A549 (cell line): ENCODE data around the gene DEFB123. TPM values are rescaled to one million over a fixed set of nuclear protein-coding genes. Genes with fewer than 3 reads are reported as not detected.
"Not testable (repeated sequence)": the region's sequence is repeated elsewhere in the genome, so short reads cannot be mapped to it uniquely, and the experiment has no call there.

Experiments
- ATAC-seq, 2 experiments: fragments of 200-7000 bp in 1 of 2; fragments of >200 bp in 1 of 2; cut with Nextera tagmentation in 1 of 2; cut with Tn5 transposase in 1 of 2; 3 replicates each; pipeline versions ENCODE4 v1.8.0 to v1.9.1; 2018 to 2020; ENCODE audit warnings: mild to moderate bottlenecking in 1 of 2, moderate library complexity in 1 of 2
- CTCF ChIA-PET: fragments of 300-600 bp; sonication (Branson Sonifier 250); formaldehyde crosslinking; extraction: SDS; loops from one replicate; lab custom pipeline; 2021; ENCODE audit warnings: antibody characterized with exemption, inconsistent platforms; lab: Yijun Ruan, JAX
- POLR2A ChIA-PET: fragments of 350-600 bp; formaldehyde crosslinking; extraction: SDS; loops from one replicate; lab custom pipeline; 2021; ENCODE audit warnings: antibody characterized with exemption, inconsistent platforms; lab: Yijun Ruan, JAX
- DNase-seq, 2 experiments: peaks; one replicate each; pipeline versions ENCODE4 v3.0.0 to v3.0.0-alpha.2; 2011 to 2016; ENCODE audit warnings: low read depth in 1 of 2, low spot score in 1 of 2
- FAIRE-seq: peaks from 2 replicates; lab custom pipeline; 2011; peaks lifted over from hg19 to GRCh38; lab: Jason Lieb, UNC
- H3K27ac ChIP-seq, 2 experiments: fragments of >200 bp; sonication (Bioruptor Twin); formaldehyde crosslinking; 3 replicates each; pipeline ENCODE4 v1.5.1; 2016 to 2017
- H3K4me1 ChIP-seq: fragments of >200 bp; sonication (Bioruptor Twin); formaldehyde crosslinking; 3 replicates; pipeline ENCODE4 v1.6.1; 2016
- H3K4me2 ChIP-seq: fragments of >200 bp; sonication (Bioruptor Twin); formaldehyde crosslinking; 3 replicates; pipeline ENCODE4 v1.6.1; 2016
- H3K4me3 ChIP-seq: fragments of >200 bp; sonication (Bioruptor Twin); formaldehyde crosslinking; 3 replicates; pipeline ENCODE4 v1.5.1; 2016
- H3K9me3 ChIP-seq: fragments of >200 bp; sonication (Bioruptor Twin); formaldehyde crosslinking; 3 replicates; pipeline ENCODE4 v1.6.1; 2016
- CBX2 ChIP-seq: fragments of 200-600 bp; sonication (generic); IDR thresholded peaks from 2 replicates; pipeline ENCODE4 v1.6.1; 2016; ENCODE audit warnings: low read depth, mild to moderate bottlenecking, borderline replicate concordance
- CBX8 ChIP-seq: fragments of 200-600 bp; sonication (generic); IDR thresholded peaks from 2 replicates; pipeline ENCODE4 v1.6.1; 2016
- CEBPB ChIP-seq, 2 experiments: fragments of >200 bp in 1 of 2; sonication (Bioruptor Twin) in 1 of 2; formaldehyde crosslinking in 1 of 2; IDR thresholded peaks; 2 replicates each; pipeline ENCODE4 v1.6.1; 2012 to 2016
- CHD4 ChIP-seq: fragments of 200-600 bp; sonication (generic); IDR thresholded peaks from 2 replicates; pipeline ENCODE4 v1.6.1; 2016; ENCODE audit warnings: antibody characterized with exemption, mild to moderate bottlenecking, borderline replicate concordance
- EHMT2 ChIP-seq: fragments of 200-600 bp; sonication (generic); IDR thresholded peaks from 2 replicates; pipeline ENCODE4 v1.6.1; 2016; ENCODE audit warnings: antibody characterized with exemption, low read depth, mild to moderate bottlenecking, moderate library complexity
- FOSB ChIP-seq: fragments of 250-450 bp; sonication (Bioruptor Pico); IDR thresholded peaks from 2 replicates; pipeline ENCODE4 v1.5.0; 2020; ENCODE audit warnings: mild to moderate bottlenecking, moderate library complexity
- FOXS1 ChIP-seq: fragments of 250-450 bp; sonication (Bioruptor Pico); IDR thresholded peaks from 2 replicates; pipeline ENCODE4 v1.5.0; 2020; ENCODE audit warnings: mild to moderate bottlenecking, moderate library complexity
- HMGXB4 ChIP-seq: fragments of 250-450 bp; sonication (Bioruptor Pico); IDR thresholded peaks from 2 replicates; pipeline ENCODE4 v1.5.0; 2021; ENCODE audit warnings: mild to moderate bottlenecking, moderate library complexity, borderline replicate concordance
- HOXA7 ChIP-seq: fragments of 250-450 bp; sonication (Bioruptor Pico); IDR thresholded peaks from 2 replicates; pipeline ENCODE4 v1.5.0; 2020; ENCODE audit warnings: mild to moderate bottlenecking, moderate library complexity
- HOXB13 ChIP-seq: fragments of 250-450 bp; sonication (Bioruptor Pico); IDR thresholded peaks from 2 replicates; pipeline ENCODE4 v1.5.0; 2020; ENCODE audit warnings: low read depth, mild to moderate bottlenecking, moderate library complexity
- MAFK ChIP-seq: fragments of 450-650 bp; IDR thresholded peaks from 2 replicates; pipeline ENCODE4 v1.6.1; 2014; ENCODE audit not compliant: partially characterized antibody
- MAZ ChIP-seq: fragments of 150-350 bp; IDR thresholded peaks from 2 replicates; pipeline ENCODE4 v1.6.1; 2014; ENCODE audit warnings: antibody characterized with exemption, low read depth, low read length, borderline replicate concordance
- POLR2AphosphoS2 ChIP-seq: conservative IDR thresholded peaks from 2 replicates; pipeline ENCODE4 v1.6.1; 2012; ENCODE audit warnings: low read length, improper control_type of control experiment, inconsistent platforms
- RNF2 ChIP-seq: fragments of 200-600 bp; sonication (generic); IDR thresholded peaks from 2 replicates; pipeline ENCODE4 v1.6.1; 2016; ENCODE audit warnings: low read depth, mild to moderate bottlenecking, antibody characterized with exemption, moderate library complexity, borderline replicate concordance
- TFCP2L1 ChIP-seq: fragments of 250-450 bp; sonication (Bioruptor Pico); IDR thresholded peaks from 2 replicates; pipeline ENCODE4 v1.5.0; 2021; ENCODE audit warnings: mild to moderate bottlenecking
- WGBS: methylation state at CpG from one replicate; pipeline ENCODE4 v1.1.6; 2017; ENCODE audit errors: missing lambda C conversion rate; 5-methylcytosine and 5-hydroxymethylcytosine counted together
- polyA plus RNA-seq, 4 experiments: library from polyadenylated mRNA; depleted of rRNA in 3 of 4; stranded (reverse); fragments of >200 nt; fragmentation: RNase III in 1 of 4; extraction: RNeasy Plus Mini Kit Qiagen cat#74134 plus additional on column Dnase treatment in 1 of 4; gene quantifications; 2 replicates in 3 of 4; 3 replicates in 1 of 4; pipeline ENCODE4 v1.2.3, GENCODE V29; 2011 to 2017
- TF ChIP-seq, protein P1 (sequence below): fragments of >200 bp; sonication (Bioruptor Twin); formaldehyde crosslinking; IDR thresholded peaks from 2 replicates; pipeline ENCODE4 v1.6.1; 2016
- TF ChIP-seq, protein P2 (sequence below): fragments of 450-650 bp; IDR thresholded peaks from 2 replicates; pipeline ENCODE4 v1.6.1; 2014; ENCODE audit warnings: antibody characterized with exemption
- TF ChIP-seq, protein P3 (sequence below): fragments of 150-350 bp; IDR thresholded peaks from 2 replicates; pipeline ENCODE4 v1.6.1; 2014; ENCODE audit warnings: low read depth, mild to moderate bottlenecking, low read length

DEFB123 gene
- polyA plus RNA-seq, 2 of the 4 experiments (the other 2 are of a cell fraction) = not detected

- H3K27ac ChIP-seq, CTCF ChIA-PET, H3K4me2 ChIP-seq, ATAC-seq, H3K9me3 ChIP-seq, H3K4me3 ChIP-seq, FAIRE-seq, DNase-seq, POLR2A ChIA-PET, H3K4me1 ChIP-seq: not testable (repeated sequence)
- 43% methylated on average over 7 of the region's 31 CpGs for WGBS
Measured at GRCh38 chr20:31427576-31427975, 12.9 kb upstream of the DEFB123 start.

- no peak overlapping the region for H3K27ac ChIP-seq
- DNase-seq (no peak), FAIRE-seq (no peak), ATAC-seq (no peak; a peak in 1 of 6 replicates)
- H3K9me3 ChIP-seq = no peaks in the 10 kb centered on the region; the same call in 2 of the 3 replicates
- CTCF ChIA-PET = interaction anchor here (0.7 kb wide), 1 partner anchor 189 kb away, joined by 4 read pairs; no protein-coding TSS in a partner anchor
- 3% methylated on average over 4 of the region's 4 CpGs for WGBS
- no peak overlapping the region for H3K4me2 ChIP-seq
- no peaks in the 10 kb centered on the region for H3K4me1 ChIP-seq
- POLR2A ChIA-PET = no interaction called here
- no peak overlapping the region for H3K4me3 ChIP-seq
- no peak for TF ChIP-seq FOXS1 (CRISPR knock-in tag)
- peak; percentile 82 for TF ChIP-seq MAFK
- no peak for TF ChIP-seq CHD4
Measured at GRCh38 chr20:31430568-31431115, 9.8 kb upstream of the DEFB123 start.

GRCh38 chr20:31446084-31446819 is 5.8 kb downstream of the DEFB123 start:
- Histone ChIP-seq H3K4me3 (no peak overlapping the region), H3K9me3 (no peaks in the 10 kb centered on the region), H3K4me1 (no peaks in the 10 kb centered on the region), H3K4me2 (no peak overlapping the region), H3K27ac (no peak overlapping the region)
- FAIRE-seq (no peak), ATAC-seq (no peak), DNase-seq (no peak)
- POLR2A ChIA-PET = no interaction called here
- 61% methylated on average over 12 of the region's 12 CpGs for WGBS
- CTCF ChIA-PET = no interaction called here
- TF ChIP-seq EHMT2 (no peak), RNF2 (no peak), FOSB (CRISPR knock-in tag) (no peak), MAZ (no peak), TFCP2L1 (CRISPR knock-in tag) (no peak), CEBPB (IDR thresholded peaks at IDR 0.05) (no peak), CHD4 (no peak), CBX2 (no peak), CBX8 (no peak), HOXA7 (CRISPR knock-in tag) (no peak), POLR2AphosphoS2 (no peak), HMGXB4 (CRISPR knock-in tag) (no peak), HOXB13 (CRISPR knock-in tag) (no peak)
- TF ChIP-seq, protein P1, sequence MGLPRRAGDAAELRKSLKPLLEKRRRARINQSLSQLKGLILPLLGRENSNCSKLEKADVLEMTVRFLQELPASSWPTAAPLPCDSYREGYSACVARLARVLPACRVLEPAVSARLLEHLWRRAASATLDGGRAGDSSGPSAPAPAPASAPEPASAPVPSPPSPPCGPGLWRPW = no peak
- TF ChIP-seq, protein P2, sequence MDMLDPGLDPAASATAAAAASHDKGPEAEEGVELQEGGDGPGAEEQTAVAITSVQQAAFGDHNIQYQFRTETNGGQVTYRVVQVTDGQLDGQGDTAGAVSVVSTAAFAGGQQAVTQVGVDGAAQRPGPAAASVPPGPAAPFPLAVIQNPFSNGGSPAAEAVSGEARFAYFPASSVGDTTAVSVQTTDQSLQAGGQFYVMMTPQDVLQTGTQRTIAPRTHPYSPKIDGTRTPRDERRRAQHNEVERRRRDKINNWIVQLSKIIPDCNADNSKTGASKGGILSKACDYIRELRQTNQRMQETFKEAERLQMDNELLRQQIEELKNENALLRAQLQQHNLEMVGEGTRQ = no peak
- TF ChIP-seq, protein P3, sequence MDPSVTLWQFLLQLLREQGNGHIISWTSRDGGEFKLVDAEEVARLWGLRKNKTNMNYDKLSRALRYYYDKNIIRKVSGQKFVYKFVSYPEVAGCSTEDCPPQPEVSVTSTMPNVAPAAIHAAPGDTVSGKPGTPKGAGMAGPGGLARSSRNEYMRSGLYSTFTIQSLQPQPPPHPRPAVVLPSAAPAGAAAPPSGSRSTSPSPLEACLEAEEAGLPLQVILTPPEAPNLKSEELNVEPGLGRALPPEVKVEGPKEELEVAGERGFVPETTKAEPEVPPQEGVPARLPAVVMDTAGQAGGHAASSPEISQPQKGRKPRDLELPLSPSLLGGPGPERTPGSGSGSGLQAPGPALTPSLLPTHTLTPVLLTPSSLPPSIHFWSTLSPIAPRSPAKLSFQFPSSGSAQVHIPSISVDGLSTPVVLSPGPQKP = no peak
